BJ (cell line): ENCODE data around the gene ZER1. TPM values are rescaled to one million over a fixed set of nuclear protein-coding genes. Genes with fewer than 3 reads are reported as not detected.
A peak's percentile ranks its signal among the peaks of the same experiment; 100 is the strongest.

Source experiments
- CTCF ChIA-PET: fragments of 350-600 bp; formaldehyde crosslinking; extraction: SDS; loops from one replicate; lab custom pipeline; 2021; ENCODE audit warnings: antibody characterized with exemption, inconsistent platforms; lab: Yijun Ruan, JAX
- POLR2A ChIA-PET: fragments of 300-600 bp; sonication (Branson Sonifier 250); formaldehyde crosslinking; extraction: SDS; loops from one replicate; lab custom pipeline; 2021; ENCODE audit warnings: antibody characterized with exemption; lab: Charles Lee
- DNase-seq: peaks from one replicate; pipeline ENCODE4 v3.0.0-alpha.2; 2011; ENCODE audit warnings: low read depth
- H3K27me3 ChIP-seq: 2 replicates; pipeline ENCODE4 v1.6.0; 2011; ENCODE audit warnings: low read length; ENCODE audit not compliant: control insufficient read depth, insufficient read depth
- H3K36me3 ChIP-seq: 2 replicates; pipeline ENCODE4 v1.5.1; 2011; ENCODE audit warnings: low read length; ENCODE audit not compliant: control insufficient read depth, insufficient read depth
- H3K4me3 ChIP-seq: 2 replicates; pipeline ENCODE4 v1.5.1; 2011; ENCODE audit warnings: low read depth, mild to moderate bottlenecking, control low read depth, low read length
- polyA minus RNA-seq: library from RNA; depleted of rRNA, polyadenylated mRNA; stranded (reverse); fragments of >200 nt; gene quantifications from 2 replicates; pipeline ENCODE4 v1.2.3, GENCODE V29; 2011; rRNA and poly(A)+ RNA removed
- polyA plus RNA-seq: library from polyadenylated mRNA; depleted of rRNA; stranded (reverse); fragments of >200 nt; gene quantifications from 2 replicates; pipeline ENCODE4 v1.2.3, GENCODE V29; 2011; rRNA removed
- TF ChIP-seq, protein P1 (sequence below): IDR thresholded peaks from 2 replicates; pipeline ENCODE4 v1.5.1; 2011; ENCODE audit warnings: low read depth, mild to moderate bottlenecking, control low read depth, inconsistent platforms, low read length, moderate library complexity; ENCODE audit not compliant: insufficient read depth

The ZER1 gene
- polyA plus RNA-seq (41.4 and 64.5 TPM in 2 replicates), polyA minus RNA-seq (69.5 and 79.8 TPM in 2 replicates)

DNA sequence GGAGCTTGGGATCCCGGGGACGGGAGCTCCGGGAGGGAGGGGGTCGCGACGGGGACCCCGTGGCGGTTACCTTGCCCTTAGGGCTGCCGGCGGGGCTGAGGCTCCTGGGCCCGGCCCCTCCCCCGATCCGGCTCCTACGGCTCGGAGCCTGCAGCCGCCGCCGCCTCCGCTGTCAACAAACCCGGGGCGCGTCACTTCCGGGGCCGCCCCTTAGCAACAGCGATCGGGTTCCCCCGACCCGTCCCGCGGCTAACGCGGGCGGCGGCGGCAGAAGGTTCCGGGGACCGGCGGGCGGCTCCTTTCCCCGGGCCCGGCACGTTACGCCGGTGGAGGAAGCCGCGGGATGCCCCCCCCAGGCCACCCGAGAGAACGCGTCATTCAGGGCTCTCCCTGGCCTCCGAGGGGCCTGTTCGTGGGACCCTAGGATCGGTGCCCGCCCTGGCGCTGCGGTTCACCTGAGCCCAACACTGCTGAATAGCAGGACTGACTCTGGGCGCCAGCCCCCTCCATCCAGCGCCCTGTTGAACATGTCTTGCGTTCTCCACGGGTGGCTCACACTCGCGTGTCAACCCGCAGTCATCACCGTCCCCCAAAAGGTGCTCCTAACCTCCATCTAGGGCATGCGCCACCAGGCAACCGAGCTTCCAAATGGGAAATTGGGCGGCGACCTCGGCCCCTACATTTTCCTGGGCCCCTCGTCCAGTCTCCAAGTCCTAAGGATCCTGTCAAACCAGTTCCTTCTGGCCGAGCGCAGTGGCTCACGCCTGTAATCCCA is at the start of gene ZER1:
ZER1 (minus strand) TSS at position 183 of the 775 bp plus-strand sequence. CDS start 16,362 bp downstream, outside the sequence.
- CTCF ChIA-PET: interaction anchor here (0.6 to 1.7 kb wide), 3 partner anchors 10 to 46 kb away, joined by 3 to 5 read pairs (median 4); partner anchors contain the start of gene ENDOG
- Histone ChIP-seq H3K27me3 (no peaks in the 10 kb centered on the region), H3K36me3 (peaks cover 1% of the 10 kb centered on the region; the same call in 1 of the 2 replicates), H3K4me3 (peak within 1 kb of the TSS; percentile 69)
- POLR2A ChIA-PET: no interaction called here
- TF ChIP-seq, protein P1, sequence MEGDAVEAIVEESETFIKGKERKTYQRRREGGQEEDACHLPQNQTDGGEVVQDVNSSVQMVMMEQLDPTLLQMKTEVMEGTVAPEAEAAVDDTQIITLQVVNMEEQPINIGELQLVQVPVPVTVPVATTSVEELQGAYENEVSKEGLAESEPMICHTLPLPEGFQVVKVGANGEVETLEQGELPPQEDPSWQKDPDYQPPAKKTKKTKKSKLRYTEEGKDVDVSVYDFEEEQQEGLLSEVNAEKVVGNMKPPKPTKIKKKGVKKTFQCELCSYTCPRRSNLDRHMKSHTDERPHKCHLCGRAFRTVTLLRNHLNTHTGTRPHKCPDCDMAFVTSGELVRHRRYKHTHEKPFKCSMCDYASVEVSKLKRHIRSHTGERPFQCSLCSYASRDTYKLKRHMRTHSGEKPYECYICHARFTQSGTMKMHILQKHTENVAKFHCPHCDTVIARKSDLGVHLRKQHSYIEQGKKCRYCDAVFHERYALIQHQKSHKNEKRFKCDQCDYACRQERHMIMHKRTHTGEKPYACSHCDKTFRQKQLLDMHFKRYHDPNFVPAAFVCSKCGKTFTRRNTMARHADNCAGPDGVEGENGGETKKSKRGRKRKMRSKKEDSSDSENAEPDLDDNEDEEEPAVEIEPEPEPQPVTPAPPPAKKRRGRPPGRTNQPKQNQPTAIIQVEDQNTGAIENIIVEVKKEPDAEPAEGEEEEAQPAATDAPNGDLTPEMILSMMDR: no peak
- DNase-seq: peak; percentile 20

DNA sequence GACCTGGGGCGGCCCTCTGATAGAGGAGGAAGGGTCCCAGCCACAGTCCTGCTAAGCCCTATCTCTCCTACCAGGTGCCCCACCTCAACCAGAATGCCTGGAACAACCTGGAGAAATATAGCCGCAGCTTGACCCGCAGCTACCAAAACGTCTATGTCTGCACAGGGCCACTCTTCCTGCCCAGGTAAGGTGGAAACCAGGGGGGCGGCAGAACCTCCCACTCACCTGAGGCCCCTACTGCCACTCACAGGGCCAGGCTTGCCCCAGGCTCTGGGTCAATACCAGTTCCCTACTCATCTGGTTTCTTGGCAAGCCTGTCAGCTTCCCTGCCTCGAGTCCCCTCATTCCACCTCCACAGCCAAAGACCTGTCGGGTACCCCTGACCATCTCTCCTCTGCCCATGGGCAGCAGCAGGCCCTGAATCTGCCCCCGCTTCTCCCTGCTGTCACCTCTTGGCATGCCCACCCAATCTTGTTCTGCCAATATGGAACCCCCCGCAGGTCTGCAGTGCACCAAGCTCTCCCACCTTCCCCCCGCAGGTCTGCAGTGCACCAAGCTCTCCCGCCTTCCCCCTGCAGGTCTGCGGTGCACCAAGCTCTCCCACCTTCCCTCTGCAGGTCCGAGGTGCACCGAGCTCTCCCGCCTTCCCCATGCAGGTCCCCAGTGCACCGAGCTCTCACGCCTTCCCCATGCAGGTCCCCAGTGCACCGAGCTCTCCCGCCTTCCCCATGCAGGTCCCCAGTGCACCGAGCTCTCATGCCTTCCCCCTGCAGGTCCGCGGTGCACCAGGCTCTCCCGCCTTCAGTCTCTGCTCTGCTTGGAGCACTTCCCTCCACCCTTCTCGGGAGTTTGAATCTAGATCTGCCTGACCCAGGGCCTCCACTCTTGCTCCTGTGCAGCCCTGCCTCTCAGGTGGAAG is 49.2 kb upstream of the ZER1 start:
- TF ChIP-seq, protein P1: no peak
- Histone ChIP-seq H3K4me3 (no peak overlapping the region), H3K36me3 (peaks cover 18% of the 10 kb centered on the region), H3K27me3 (no peaks in the 10 kb centered on the region)
- no peak for DNase-seq
- CTCF ChIA-PET: interaction anchor here (2.0 kb wide), 1 partner anchor 24 kb away, joined by 6 read pairs; no protein-coding TSS in a partner anchor
- POLR2A ChIA-PET: no interaction called here

GRCh38 chr9:128819716-128820664 is 48.3 kb upstream of the ZER1 start:
- ChIA-PET CTCF (interaction anchor here (1.1 to 2.0 kb wide), 6 partner anchors 7 to 185 kb away, joined by 4 to 12 read pairs (median 6); no protein-coding TSS in a partner anchor), POLR2A (no interaction called here)
- no peak for DNase-seq
- Histone ChIP-seq H3K27me3 (no peaks in the 10 kb centered on the region), H3K36me3 (peaks cover 17% of the 10 kb centered on the region; the same call in 1 of the 2 replicates), H3K4me3 (no peak overlapping the region)
- TF ChIP-seq, protein P1: no peak

DNA sequence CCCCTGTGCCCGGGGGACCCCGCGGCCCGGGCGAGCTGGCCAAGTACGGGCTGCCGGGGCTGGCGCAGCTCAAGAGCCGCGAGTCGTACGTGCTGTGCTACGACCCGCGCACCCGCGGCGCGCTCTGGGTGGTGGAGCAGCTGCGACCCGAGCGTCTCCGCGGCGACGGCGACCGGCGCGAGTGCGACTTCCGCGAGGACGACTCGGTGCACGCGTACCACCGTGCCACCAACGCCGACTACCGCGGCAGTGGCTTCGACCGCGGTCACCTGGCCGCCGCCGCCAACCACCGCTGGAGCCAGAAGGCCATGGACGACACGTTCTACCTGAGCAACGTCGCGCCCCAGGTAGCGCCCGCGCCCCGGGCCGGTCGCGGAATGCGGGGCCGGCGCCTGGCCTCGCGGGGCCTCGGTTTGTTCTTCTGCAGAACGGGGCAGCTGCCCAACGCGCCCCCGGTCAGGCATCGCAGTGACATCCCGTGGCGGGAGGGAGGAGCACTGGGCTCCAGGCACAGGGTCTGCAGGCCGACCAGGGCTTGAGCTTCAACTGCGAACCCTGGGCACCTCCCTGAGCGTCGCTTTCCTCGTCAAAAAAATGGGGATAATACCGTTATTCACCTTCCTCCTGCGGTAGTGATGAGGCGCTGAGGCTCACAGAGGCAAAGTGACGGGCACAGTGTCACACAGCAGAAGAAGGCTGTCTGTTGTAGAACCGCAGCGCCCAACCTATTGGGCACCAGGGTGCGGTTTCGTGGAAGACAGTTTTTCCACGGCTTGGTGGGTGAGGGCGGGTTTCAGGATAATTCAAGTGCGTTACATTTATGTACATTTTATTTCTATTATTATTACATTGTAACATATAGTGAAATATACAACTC is 47.4 kb upstream of the ZER1 start:
- TF ChIP-seq, protein P1: no peak
- no peak for DNase-seq
- ChIA-PET CTCF (interaction anchor here (0.5 to 2.1 kb wide), 23 partner anchors 8 to 184 kb away, joined by 3 to 14 read pairs (median 6); partner anchors contain the start of genes SPOUT1, ZDHHC12 and ZER1), POLR2A (interaction anchor here (1.2 kb wide), 1 partner anchor 11 kb away, joined by 6 read pairs; the partner anchor contains the start of gene SPOUT1)
- peaks cover 12% of the 10 kb centered on the region; the same call in 1 of the 2 replicates for H3K36me3 ChIP-seq
- H3K4me3 ChIP-seq: peak overlapping the region; percentile 67
- H3K27me3 ChIP-seq: no peaks in the 10 kb centered on the region
